Stomach (tissue), 9 donors: ENCODE measurements around the gene SLC36A3. TPM values are rescaled to one million over a fixed set of nuclear protein-coding genes. Genes with fewer than 3 reads are reported as not detected.
"Not testable (repeated sequence)": the region's sequence is repeated elsewhere in the genome, so short reads cannot be mapped to it uniquely, and the experiment has no call there.

Experiments
- DNase-seq, 2 donors: peaks; one replicate each; pipeline versions ENCODE4 v3.0.0 to v3.0.0-alpha.2; 2013 to 2019
- H3K27ac ChIP-seq, 5 donors: fragments of 200-600 bp in 4 of 5; sonication (generic) in 4 of 5; one replicate each; pipeline ENCODE4 v1.5.1; 2013 to 2019; ENCODE audit warnings: mild to moderate bottlenecking in 1 of 5, moderate library complexity in 1 of 5
- H3K27me3 ChIP-seq, 3 donors: fragments of 200-600 bp; sonication (generic); one replicate each; pipeline ENCODE4 v1.5.1; 2017 to 2019; ENCODE audit warnings: mixed run types in 1 of 3
- H3K36me3 ChIP-seq, 4 donors: fragments of 200-600 bp; sonication (generic); 1 replicate in 3 of 4; 2 replicates in 1 of 4; pipeline ENCODE4 v1.5.1; 2016 to 2019
- H3K4me1 ChIP-seq, 4 donors: fragments of 200-600 bp; sonication (generic); one replicate each; pipeline ENCODE4 v1.5.1; 2016 to 2019
- H3K4me3 ChIP-seq, 4 donors: fragments of 200-600 bp; sonication (generic) in 3 of 4; one replicate each; pipeline ENCODE4 v1.5.1; 2016 to 2019; ENCODE audit warnings: mild to moderate bottlenecking in 1 of 4
- H3K9me3 ChIP-seq, 4 donors: fragments of 200-600 bp; sonication (generic); one replicate each; pipeline ENCODE4 v1.5.1; 2016 to 2019
- EP300 ChIP-seq: sonication (generic); formaldehyde crosslinking; IDR thresholded peaks from one replicate; pipeline ENCODE4 v1.6.1; 2017; ENCODE audit warnings: antibody characterized with exemption
- POLR2A ChIP-seq, 4 donors: fragments of 450-650 bp; IDR thresholded peaks; one replicate each; pipeline ENCODE4 v1.6.1; 2016; ENCODE audit warnings: antibody characterized with exemption in 4 of 4, control low read depth in 2 of 4, mild to moderate bottlenecking in 1 of 4, moderate library complexity in 1 of 4
- POLR2AphosphoS5 ChIP-seq, 3 donors: sonication (generic); formaldehyde crosslinking; IDR thresholded peaks; one replicate each; pipeline ENCODE4 v1.6.1; 2016; ENCODE audit warnings: antibody characterized with exemption in 3 of 3
- WGBS, 5 donors: extraction: QIAGEN DNeasy Blood & Tissue Kit in 3 of 5; methylation state at CpG; one replicate each; pipeline versions ENCODE4 v1.1.5 to v1.1.7; 2013 to 2018; 5-methylcytosine and 5-hydroxymethylcytosine counted together
- intact Hi-C: fragments of 100-400 bp; cut with DNase I; formaldehyde crosslinking; loops from one replicate; pipeline ENCODE4 v1.15.1; 2023; ENCODE audit warnings: low total_unique reads
- polyA plus RNA-seq, 3 donors: library from polyadenylated mRNA; stranded (reverse); fragments of 200-250 nt; gene quantifications; one replicate each; pipeline ENCODE4 v1.2.3, GENCODE V29; 2013
- total RNA-seq, 5 donors: library from RNA; depleted of rRNA; stranded (reverse); fragments of >200 nt; gene quantifications; one replicate each; pipeline versions ENCODE4 v1.1.0 to v1.2.3, GENCODE V29; 2014 to 2016
- TF ChIP-seq, protein P1 (sequence below), 7 experiments: fragments of 450-650 bp in 4 of 7; fragments of 200-600 bp in 3 of 7; sonication (generic) in 3 of 7; IDR thresholded peaks; one replicate each; pipeline ENCODE4 v1.5.1; 2016 to 2019; ENCODE audit warnings: antibody characterized with exemption in 7 of 7, control low read depth in 2 of 7, mild to moderate bottlenecking in 1 of 7
- donor health status: healthy with polysubstance abuse.
- donor health status: Bipolar disorder and iron deficiency.
- donor health status: healthy.

Gene SLC36A3
- total and polyA plus RNA-seq, 8 donors = not detected

DNA sequence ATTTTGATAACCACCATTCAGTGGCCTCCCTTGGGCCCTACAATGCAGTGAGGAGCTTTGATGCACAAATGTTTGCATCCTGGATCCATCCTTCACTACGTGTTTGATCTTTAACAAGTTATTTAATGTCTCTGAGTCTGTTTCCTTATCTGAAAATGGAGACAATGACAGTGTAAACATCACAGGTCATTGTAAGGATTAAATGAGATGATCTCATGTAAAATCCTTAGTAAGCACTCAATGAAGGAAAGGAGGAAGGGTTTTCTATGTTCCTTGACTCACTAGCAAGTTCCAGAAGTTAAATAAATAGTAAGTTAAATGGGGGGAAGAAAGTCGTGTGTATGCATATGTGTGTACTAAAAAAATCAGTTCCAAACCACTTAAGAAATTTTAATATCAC is 9.8 kb upstream of the SLC36A3 start:
- intact Hi-C loops = no loop called here
- TF ChIP-seq POLR2A (IDR thresholded peaks at IDR 0.05) = no peak
- TF ChIP-seq, protein P1, sequence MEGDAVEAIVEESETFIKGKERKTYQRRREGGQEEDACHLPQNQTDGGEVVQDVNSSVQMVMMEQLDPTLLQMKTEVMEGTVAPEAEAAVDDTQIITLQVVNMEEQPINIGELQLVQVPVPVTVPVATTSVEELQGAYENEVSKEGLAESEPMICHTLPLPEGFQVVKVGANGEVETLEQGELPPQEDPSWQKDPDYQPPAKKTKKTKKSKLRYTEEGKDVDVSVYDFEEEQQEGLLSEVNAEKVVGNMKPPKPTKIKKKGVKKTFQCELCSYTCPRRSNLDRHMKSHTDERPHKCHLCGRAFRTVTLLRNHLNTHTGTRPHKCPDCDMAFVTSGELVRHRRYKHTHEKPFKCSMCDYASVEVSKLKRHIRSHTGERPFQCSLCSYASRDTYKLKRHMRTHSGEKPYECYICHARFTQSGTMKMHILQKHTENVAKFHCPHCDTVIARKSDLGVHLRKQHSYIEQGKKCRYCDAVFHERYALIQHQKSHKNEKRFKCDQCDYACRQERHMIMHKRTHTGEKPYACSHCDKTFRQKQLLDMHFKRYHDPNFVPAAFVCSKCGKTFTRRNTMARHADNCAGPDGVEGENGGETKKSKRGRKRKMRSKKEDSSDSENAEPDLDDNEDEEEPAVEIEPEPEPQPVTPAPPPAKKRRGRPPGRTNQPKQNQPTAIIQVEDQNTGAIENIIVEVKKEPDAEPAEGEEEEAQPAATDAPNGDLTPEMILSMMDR (IDR thresholded peaks at IDR 0.05) = no peak
- no peak for TF ChIP-seq POLR2AphosphoS5 (IDR thresholded peaks at IDR 0.05)
- no peak for TF ChIP-seq EP300
- H3K4me1 ChIP-seq = peaks cover 0 to 4% (median 0%) of the 10 kb centered on the region in 4 donors
- peaks cover 0 to 21% (median 10%) of the 10 kb centered on the region in 4 donors for H3K9me3 ChIP-seq
- H3K27ac ChIP-seq = no peak overlapping the region
- H3K4me3 ChIP-seq = no peak overlapping the region
- 17 to 28% (median 21%) methylated on average over 2 of the region's 2 CpGs for WGBS, 5 donors
- no peaks in the 10 kb centered on the region for H3K36me3 ChIP-seq
- no peak for DNase-seq
- H3K27me3 ChIP-seq = peaks cover 0 to 8% (median 0%) of the 10 kb centered on the region in 3 donors

DNA sequence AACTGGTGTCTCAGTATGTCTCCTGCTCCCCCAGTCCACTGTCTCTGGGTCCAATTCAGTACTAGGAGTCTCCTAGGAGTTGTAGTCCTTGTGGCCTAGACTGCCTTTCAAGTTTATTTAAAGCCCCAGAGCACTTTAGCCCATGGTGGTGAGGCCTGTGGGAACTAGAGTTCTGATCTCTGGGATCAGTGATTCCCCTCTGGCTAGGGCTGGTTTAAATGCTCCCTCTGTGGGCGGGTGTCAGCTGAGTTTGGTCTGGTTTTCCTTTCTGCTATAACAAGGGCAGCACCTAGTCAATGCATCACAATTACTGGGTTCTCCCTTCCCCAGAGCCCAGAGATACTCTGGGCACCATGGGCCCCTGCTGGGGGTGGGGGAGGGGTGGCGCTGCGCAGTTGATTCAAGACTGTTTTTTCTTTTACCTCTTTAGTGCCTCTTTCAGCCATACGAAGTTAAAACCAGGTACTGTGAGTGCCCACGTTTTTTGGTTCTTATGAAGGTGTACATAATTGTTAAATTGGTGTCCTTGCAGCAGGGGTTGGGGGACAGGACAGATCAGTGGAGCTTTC is 9.3 kb upstream of the SLC36A3 start:
- Histone ChIP-seq H3K9me3 (peaks cover 0 to 21% (median 10%) of the 10 kb centered on the region in 4 donors), H3K36me3 (no peaks in the 10 kb centered on the region), H3K27ac (no peak overlapping the region), H3K27me3 (peaks cover 0 to 8% (median 0%) of the 10 kb centered on the region in 3 donors), H3K4me1 (peaks cover 0 to 4% (median 0%) of the 10 kb centered on the region in 4 donors), H3K4me3 (no peak overlapping the region)
- 66 to 77% (median 68%) methylated on average over 5 of the region's 5 CpGs for WGBS, 5 donors
- intact Hi-C loops = no loop called here
- TF ChIP-seq EP300 (no peak), POLR2AphosphoS5 (IDR thresholded peaks at IDR 0.05) (no peak), POLR2A (IDR thresholded peaks at IDR 0.05) (no peak)
- TF ChIP-seq, protein P1 (IDR thresholded peaks at IDR 0.05) = no peak
- DNase-seq = no peak

DNA sequence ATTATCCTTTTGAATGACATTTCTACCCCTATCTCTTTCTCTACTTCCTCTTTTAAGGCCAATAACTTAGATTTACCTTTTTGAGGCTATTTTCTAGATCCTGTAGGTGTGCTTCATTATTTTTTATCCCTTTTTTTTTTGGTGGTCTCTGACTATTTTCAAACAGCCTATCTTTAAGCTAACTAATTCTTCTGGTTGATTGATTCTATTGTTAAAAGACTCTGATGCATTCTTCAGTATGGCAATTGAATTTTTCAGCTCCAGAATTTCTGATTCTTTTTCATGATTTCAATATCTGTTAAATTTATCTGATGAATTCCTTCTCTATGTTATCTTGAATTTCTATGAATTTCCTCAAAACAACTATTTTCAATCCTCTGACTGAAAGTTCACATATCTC is 7.4 kb upstream of the SLC36A3 start:
- TF ChIP-seq, protein P1 (IDR thresholded peaks at IDR 0.05) = no peak
- TF ChIP-seq POLR2AphosphoS5 (IDR thresholded peaks at IDR 0.05) (no peak), POLR2A (IDR thresholded peaks at IDR 0.05) (no peak), EP300 (no peak)
- H3K27me3 ChIP-seq = peaks cover 0 to 8% (median 0%) of the 10 kb centered on the region in 3 donors
- intact Hi-C loops = no loop called here

DNA sequence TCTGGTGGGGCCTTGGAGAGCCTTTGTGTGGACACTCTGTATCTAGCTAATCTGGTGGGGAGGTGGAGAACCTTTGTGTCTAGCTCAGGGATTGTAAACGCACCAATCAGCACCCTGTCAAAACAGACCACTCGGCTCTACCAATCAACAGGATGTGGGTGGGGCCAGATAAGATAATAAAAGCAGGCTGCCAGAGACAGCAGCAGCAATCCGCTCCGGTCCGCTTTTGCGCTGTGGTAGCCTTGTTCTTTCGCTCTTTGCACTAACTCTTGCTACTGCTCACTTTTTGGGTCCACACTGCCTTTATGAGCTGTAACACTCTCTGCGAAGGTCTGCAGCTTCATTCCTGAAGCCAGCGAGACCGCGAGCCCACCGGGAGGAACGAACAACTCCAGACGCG is 6.3 kb upstream of the SLC36A3 start:
- H3K4me3 ChIP-seq, H3K27ac ChIP-seq, DNase-seq, H3K27me3 ChIP-seq, intact Hi-C loops, H3K4me1 ChIP-seq, H3K36me3 ChIP-seq: not testable (repeated sequence)
- peaks cover 0 to 21% (median 10%) of the 10 kb centered on the region in 4 donors for H3K9me3 ChIP-seq
- WGBS, 5 donors = 85 to 94% (median 89%) methylated on average over 14 to 15 of the region's 15 CpGs

More for the DNA sequence above, 7.4 kb upstream of the SLC36A3 start:
- no peaks in the 10 kb centered on the region for H3K36me3 ChIP-seq
- H3K27ac ChIP-seq = no peak overlapping the region
- H3K4me1 ChIP-seq = peaks cover 0 to 3% (median 0%) of the 10 kb centered on the region in 4 donors
- DNase-seq = no peak
- H3K9me3 ChIP-seq = peaks cover 0 to 21% (median 10%) of the 10 kb centered on the region in 4 donors
- no peak overlapping the region for H3K4me3 ChIP-seq

DNA sequence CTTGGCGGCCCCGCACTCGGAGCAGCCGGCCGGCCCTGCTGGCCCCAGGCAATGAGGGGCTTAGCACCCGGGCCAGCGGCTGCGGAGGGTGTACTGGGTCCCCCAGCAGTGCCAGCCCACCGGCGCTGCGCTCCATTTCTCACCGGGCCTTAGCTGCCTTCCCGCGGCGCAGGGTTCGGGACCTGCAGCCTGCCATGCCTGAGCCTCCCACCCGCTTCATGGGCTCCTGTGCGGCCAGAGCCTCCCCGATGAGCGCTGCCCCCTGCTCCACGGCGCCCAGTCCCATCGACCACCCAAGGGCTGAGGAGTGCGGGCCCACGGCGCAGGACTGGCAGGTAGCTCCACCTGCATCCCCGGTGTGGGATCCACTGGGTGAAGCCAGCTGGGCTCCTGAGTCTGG is 5.7 kb upstream of the SLC36A3 start:
- 95 to 98% (median 96%) methylated on average over 18 to 27 of the region's 27 CpGs for WGBS, 5 donors
- H3K9me3 ChIP-seq = peaks cover 0 to 21% (median 10%) of the 10 kb centered on the region in 4 donors
- H3K27ac ChIP-seq, H3K36me3 ChIP-seq, H3K4me1 ChIP-seq, H3K4me3 ChIP-seq, intact Hi-C loops, DNase-seq, H3K27me3 ChIP-seq: not testable (repeated sequence)
